GM18502 (cell line): Measurements from ENCODE around the gene ELP4.

Source experiments
- ATAC-seq: cut with Tn5 transposase; IDR thresholded peaks from one replicate; pipeline ENCODE4 v1.9.1; 2021; ENCODE audit warnings: mild to moderate bottlenecking; ENCODE audit not compliant: unreplicated experiment, poor library complexity

ELP4 gene

DNA sequence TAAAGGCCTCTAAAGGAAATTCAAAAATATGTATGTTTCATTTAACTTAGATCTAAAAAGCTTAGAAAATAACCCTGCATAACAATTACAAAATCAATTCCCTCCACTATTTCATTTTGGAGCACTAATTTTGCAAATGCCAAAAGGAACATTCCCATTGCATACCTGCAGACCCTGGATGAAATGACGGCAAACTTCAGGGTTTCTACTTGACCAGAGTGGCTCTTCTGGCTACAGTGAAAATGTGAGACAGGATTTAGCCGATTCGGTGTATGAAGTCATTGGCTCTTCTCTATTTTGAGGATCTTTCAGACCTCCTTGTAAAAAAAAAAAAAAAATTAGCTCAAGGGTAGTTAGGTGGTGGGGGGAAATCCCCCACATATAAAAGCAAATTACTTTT, 257.5 kb downstream of the ELP4 start:
- no peak for ATAC-seq

DNA sequence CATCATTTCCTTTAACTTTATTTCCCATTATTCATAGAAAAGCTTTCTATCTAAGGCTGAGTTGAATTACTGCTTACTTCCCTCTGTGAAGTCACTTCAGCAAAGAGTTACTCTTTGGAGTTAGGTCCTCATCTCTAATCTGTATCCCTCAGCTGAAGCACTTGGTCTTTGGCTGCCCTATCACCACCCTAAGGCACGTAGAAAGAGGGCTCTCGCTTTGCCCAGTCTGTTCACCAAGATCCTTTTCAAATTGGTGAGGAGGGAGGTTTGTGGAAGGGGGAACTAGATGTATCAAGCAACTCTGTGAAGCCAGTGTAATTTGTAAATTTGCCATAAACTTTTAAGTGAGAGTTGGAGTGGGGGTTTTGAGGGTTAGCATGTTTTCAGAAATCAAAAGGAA, 258.1 kb downstream of the ELP4 start:
- no peak for ATAC-seq

DNA sequence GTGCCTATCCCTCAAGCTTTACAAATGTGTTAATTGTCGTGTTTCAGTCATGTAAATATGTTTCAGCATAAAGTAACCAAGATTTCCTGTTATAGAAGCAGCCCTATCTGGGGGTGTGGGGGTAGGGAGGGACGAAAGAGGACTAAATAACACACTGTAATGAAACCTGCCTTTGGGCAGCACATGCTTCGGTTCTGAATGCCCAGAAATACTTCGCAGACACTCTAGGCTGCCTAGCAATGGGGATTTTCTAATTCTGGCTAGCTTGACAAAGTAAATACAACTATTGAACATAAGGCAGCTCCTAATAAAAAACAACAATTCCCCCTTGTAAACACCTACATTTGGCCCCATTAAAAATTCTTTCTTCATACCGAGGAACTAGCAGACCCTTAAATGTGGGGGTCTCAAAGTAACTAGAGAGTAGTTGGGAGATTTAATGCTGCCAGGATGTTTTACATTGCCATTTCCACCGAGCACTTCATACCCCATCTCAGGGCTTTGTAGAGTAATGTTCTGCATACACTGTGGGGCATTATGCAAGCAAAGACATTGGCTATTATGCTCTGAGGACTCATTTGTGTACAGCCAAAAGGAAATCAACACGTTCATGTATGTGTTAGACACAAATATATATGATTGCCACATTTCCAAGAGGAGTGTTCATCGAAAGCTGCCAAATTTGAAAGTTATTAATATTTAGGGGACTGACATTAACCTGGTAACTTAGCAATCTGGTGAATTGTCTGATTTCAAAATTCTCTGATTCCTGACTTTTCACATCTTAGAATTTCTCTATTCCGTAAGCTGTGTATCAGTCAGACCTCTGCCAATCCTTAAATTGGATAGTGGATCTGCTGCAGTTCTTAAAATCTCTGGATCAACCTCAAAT, 259.4 kb downstream of the ELP4 start:
- ATAC-seq: no peak

DNA sequence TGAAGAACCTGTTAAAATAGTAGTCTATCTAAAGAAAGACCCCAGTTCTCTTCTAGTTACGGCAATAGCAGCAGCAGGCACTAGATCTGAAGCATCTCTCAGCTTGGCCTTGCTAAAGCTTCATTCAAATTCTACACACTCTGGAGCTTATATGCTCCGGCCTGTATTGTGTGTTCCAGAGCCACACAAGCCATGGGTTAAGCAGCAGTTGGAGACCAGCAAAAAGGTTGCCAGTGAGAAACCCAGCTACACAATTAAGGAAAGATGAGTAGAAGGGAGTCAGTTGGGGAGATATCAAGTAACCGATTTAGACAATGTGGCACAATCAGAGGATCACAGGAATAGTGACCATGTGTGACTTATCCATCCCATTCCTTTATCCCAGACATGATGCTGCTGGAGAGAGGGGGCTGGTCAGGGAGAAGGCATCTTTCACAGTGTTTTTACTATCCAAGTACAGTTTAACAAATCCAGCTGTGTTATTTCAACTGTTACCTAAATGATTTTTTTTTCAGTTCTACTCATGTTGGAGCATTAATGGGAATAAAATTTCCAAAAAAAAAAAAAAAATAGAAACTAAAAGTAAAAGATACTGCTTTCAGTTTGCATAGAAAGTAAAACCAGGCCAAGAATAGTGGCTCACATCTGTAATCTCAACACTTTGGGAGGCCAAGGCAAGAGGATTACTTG, 260.6 kb downstream of the ELP4 start:
- ATAC-seq: no peak

DNA sequence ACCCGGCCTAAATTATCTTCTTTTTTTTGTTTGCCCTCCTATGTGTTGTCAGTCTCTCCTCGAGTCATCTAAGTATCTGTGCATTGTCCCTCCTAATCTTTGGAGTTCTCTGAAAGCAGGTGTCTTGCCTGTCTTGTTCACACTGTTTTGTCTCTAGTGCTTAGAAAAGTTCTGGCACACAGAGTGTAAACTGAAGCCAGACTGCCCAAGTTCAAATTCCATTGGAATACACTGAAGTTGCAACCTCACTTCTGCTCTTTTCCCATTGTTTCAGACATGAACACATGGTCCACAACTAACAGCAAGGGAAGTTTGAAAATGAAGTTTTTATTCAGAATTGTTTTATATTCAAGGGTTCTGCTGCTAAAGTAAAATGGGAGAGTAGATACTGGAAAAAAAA, 262.8 kb downstream of the ELP4 start:
- no peak for ATAC-seq

DNA sequence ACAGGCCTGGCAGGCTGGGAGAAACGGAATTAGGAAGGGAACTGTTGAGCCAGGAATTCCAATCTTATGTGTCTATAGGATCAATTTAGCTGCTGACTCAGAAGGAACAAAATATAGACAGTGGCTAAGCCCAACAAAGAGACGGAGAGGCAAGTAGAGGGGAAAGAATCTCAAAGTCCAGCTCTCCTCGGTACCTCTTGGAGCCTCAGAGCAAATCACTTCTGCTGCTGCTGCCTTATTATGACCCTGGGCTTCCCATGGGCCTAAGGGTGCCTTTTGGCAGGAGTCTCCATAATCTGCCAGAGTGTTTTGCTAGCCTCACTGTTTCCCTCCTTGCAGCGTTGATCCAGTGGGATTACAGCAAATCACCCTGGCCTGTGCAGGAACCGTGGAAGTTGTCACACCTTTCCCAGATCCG, 269.8 kb downstream of the ELP4 start:
- ATAC-seq: no peak

DNA sequence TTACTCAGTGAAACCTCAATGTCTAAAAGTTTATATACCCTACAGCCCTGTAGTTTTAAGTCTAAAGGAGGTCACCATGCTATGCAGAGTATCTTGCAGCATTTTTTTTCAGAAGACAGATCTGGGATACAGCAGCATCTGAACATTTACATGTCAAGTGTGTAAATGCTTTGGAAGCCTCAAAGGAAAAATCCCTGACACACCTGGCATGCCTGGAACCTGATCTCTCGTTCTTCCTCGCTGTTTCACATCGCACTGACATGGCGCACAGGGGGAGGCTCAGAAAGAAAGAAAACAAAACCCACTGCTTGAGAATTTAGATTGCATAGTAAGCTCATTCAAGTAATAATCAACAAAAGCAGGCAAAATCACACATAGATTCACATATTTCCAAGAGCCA, 270.5 kb downstream of the ELP4 start:
- no peak for ATAC-seq

DNA sequence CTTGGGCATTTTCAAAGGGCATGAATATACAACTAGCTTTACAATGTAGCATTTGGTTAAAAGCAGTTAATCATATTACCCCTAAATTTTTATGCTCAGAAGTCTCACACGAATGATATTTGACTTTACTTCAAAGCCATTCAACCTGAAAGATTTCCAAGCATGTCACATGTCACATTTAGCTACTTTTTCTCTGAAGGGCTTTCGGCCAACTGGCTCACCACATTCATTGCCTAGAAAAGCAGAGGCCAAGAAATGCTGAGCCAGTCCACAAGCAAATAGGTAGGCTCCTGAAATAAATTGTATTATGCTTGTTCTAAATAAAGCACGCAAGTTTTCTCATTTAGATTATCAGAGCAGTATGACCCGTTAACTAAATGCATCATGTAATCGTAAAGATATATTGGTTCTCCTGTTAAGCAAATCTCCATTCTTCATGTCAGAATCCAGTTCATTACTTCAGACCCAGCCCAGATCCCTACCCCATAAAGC, 271.0 kb downstream of the ELP4 start:
- ATAC-seq: no peak

DNA sequence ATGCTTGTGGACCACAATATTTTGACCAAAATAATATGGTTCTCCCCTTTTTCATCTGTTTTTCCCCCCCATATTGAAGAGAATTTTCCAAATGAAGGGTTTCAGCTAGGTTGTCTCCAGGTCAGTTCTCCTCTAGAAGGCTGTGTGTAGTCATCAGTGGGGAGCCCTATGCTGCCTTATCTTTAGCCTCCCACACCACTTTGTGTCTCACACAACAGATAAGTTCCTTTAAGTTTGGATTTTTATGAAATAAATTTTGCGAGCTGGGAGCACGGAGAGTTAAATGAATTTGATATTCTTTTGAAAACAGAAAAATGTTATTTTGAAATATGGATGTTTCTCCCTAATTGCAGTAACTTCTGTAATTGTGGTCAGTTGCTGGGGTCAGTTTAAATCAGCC, 272.7 kb downstream of the ELP4 start:
- ATAC-seq: no peak

DNA sequence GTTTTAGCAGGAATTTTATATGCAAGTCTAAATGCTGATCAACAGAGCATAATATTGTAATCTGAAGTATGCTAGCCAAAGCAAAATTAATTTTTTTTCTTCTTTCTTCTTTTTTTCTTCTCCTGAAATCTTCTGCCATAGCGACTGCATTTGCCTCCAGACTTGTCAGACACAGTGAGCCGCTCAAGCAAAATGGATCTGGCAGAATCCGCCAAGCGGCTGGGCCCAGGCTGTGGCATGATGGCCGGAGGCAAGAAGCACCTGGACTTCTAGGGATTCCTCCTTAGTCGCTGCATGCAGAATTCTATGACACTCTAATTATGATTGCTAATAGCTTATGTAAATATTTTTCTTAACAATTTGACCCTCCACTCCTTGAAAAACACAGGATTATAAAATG, 273.7 kb downstream of the ELP4 start:
- no peak for ATAC-seq

DNA sequence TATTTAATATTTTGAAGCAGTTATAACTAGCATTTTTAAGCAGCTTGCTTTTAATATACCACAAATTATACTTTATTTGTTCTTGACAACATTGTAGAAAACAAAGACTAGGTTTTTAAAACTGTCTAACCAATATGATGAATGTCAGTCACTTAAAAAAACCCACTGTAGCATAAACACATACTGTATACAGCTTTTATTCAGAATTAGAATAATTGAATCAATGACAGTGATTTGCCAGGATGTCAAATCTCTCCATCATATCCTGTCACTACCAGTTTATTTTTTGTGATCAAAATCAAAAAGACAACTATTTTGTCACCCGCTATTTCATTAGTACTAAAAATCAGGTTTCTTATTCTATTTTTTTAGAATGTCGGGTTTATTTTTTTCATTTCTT, 275.0 kb downstream of the ELP4 start:
- no peak for ATAC-seq

DNA sequence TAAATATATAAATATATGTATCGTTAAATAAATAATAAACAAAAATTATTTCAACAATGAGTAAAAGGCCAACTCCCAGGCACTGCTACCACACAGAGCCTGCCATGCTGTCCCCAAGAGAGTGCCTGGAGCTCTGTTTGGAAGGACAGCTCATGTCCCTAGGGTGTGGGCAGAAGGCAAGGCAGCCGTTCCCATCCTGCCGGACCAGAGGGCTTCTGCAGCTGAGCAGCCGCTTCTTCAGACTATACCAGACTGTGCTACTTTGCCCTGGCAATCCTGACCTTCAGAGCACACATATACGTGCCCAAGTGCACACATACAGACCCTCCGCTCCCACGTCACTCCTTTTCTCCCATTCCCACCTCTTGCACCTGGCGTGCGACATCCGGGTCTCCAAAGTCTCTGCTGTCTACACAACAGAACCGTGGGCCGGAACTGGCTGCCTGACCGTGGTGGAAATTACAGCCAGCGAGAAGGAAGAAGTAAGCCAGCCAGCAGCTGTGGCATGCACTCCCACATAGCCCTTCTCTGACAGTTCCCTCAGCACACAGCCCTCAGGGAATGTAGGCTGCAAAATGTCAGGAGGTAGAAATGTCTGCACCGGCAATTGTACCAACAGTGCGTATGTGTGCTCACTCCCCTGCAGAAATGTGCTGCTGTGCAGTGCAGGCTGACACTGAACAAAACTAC, 277.6 kb downstream of the ELP4 start:
- no peak for ATAC-seq

DNA sequence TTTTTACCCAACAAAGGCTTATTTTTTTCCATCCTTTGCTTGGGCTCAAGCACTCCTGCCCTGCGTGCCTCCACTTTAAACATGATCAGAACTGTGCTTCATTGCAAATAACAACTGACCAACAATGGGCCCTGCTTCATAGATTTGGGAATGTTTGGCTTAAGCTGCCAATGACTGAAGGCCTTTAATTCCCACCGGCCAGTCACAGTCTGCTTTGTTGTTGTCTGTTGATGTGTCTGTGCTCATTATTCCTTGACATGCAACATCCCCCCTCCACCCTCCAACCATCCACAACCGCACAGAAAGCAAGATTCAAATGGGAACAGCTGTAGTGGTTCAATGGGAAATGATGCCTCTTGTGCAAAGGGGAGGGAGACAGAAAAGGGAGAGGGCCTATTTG, 278.5 kb downstream of the ELP4 start:
- ATAC-seq: no peak

DNA sequence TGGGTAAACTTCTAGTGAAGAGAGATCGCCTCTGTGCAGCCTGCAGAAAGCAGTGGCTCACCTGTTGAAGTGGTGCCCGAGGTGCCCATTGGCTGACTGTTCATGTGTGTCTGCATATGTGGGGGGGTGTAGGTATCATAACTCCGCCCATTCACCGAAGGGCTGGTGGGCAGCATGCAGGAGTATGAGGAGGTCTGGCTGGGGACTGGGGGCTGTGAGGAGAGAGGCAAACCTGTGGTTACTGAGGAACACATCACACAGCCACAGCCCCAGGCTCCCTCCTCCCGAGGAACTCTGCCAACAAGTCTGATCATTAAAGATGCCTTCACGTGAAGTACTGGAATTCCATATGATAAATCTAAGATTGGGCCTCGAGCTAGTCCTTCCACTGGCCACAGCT, 281.1 kb downstream of the ELP4 start:
- no peak for ATAC-seq

DNA sequence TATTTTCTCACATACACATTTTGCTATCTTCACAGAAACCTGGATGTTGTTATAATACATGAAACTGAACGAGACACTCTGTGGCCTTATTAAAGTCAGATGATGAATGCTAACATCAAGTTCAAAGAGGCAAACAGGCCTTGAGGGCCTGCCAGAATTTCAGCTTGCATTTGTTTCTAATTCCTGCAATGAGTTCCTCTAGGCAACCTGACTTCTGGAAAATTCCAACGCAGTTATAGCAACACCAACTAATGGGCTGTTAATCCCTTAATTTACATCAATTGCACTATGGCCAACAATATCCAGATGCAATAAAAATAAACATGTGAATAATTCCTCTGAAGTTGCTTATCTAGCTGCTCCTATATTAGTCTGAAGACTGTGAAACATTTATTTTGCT, 282.5 kb downstream of the ELP4 start:
- ATAC-seq: no peak

DNA sequence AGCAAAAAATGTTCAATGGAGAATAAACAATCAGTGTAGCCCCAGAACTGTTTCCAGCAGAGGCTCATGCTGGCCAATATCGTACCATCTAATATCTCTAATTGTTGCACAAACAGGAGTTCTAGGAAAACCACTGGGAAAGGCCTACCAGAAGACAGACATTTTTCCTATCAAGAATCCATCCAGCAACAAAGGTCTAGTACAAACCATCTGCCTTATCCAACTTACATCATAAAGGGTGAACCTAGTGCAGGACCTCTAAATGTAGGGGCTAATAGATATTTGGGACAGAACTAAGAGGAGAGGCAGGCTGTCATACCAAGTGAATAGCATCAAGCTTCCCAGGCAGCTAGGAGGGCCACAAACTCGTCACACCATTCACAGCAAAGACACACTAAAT, 282.9 kb downstream of the ELP4 start:
- ATAC-seq: no peak

DNA sequence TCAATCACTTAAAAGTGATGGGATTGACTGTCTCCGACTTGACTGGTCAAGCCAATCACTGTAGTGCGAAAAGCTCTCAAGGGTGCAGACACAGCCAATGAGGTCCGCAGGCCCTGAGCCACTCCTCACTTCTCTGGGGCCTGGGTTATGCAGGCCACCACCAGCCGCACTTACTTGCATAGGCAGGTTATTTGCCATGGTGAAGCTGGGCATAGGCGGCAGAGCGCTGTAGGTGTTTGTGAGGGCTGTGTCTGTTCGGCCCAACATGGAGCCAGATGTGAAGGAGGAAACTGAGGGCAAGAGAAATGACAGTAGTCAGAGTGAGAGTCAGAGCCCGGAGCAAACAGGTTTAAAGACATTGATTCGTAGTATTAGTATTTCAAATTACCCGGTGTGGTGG, 283.7 kb downstream of the ELP4 start:
- no peak for ATAC-seq

DNA sequence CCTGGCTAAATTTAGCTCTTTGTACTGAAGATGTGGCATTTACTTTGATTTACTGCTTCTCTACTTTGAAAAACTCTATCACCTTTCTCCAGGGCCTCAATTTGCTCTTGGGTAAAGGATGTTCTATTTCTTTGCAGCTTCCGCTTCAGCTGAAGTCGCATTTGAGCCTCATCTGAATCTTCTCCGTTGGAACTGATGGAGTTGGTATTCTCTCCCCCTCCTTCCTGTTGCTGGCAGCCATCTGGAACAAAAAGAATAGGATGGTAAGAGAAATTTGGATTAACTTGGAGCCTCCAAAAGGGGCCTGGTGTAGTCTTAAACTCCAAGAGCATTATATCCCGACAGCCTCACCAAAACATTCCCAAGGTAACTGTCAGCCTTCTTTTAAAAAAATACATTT, 285.0 kb downstream of the ELP4 start:
- no peak for ATAC-seq

DNA sequence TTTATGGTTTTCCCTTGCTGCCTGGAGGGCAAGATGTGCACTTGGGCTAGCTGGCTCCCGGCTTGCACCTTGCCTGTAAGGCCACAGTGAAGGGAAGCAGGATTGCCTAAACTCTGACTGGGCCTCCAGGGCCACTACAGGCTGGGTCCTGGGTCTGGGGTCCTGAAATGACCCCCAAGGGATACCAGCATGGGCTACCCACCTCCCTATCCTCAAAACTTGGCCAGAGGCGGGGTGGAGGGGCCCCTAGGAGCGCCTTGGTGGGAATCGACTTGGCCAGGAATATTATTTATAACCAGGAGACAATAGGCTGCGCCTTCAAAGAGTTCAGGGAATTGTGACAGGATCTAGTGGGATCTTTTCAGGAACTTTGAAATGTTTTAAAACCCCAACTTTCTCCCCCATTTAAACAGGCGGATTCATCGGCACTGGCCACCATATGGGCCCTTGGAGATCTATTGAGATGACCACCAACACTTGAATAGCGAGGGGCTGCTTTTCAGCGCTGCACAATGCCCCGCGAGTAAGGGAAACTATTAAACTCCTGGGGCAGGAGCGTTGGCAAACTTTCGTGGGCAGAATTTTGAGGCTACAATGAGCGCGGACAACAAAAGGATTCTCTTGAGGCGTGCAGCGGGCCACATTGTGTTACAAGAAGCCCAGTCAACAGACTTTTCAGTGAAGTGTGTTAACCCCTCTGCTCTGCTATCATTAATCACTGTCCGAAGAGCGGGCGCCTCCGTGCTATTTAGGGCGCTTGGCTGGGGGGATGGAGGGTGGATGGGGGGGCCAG, 286.3 kb downstream of the ELP4 start:
- no peak for ATAC-seq

DNA sequence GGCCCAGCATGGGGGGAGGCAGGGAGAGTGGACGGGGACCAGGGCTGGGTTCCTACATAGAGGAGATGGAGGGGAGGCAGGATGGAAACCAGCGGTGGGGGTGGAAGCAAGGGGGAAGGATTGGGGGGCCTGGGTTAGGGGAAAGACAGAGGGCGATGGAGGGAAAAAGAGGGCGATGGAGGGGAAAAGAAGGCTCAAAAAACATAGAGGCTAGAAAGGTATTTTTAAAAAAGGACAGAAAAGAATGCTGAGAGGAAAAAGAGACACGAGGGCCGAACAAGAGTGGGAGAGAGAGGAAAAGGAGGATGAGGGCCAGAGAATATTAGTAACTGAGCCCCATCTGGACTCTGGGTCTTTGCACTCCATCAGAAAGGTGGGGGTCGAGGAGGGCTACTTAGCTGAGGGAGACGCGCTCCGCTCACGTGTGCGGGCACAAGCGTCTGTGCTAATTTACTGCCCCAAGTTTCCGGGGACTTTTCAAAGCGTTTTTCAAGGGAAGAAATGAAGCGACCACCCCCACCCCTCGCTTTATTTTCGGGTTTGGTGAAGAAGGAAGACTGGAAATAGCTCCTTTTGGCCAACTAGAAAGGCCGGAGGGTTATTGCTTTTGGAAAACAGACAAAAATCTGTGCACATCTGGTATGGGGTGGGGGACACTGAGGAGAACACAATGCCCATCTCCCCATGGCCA, 287.1 kb downstream of the ELP4 start:
- ATAC-seq: no peak
